Upper lobe of left lung (tissue), 4 donors: ENCODE data around the gene NRGN.

ENCODE experiments used
- EP300 ChIP-seq, 4 donors: sonication (generic); formaldehyde crosslinking; IDR thresholded peaks; one replicate each; pipeline ENCODE4 v1.5.1; 2017; ENCODE audit warnings: antibody characterized with exemption in 4 of 4, control low read depth in 2 of 4
- POLR2AphosphoS5 ChIP-seq, 2 donors: sonication (generic); formaldehyde crosslinking; IDR thresholded peaks; one replicate each; pipeline ENCODE4 v1.5.1; 2017; ENCODE audit warnings: antibody characterized with exemption in 2 of 2
- TF ChIP-seq, protein P1 (sequence below), 6 experiments: fragments of 450-650 bp in 4 of 6; fragments of 200-600 bp in 2 of 6; sonication (generic) in 2 of 6; IDR thresholded peaks; one replicate each; pipeline ENCODE4 v1.5.1; 2016 to 2019; ENCODE audit warnings: antibody characterized with exemption in 6 of 6

DNA sequence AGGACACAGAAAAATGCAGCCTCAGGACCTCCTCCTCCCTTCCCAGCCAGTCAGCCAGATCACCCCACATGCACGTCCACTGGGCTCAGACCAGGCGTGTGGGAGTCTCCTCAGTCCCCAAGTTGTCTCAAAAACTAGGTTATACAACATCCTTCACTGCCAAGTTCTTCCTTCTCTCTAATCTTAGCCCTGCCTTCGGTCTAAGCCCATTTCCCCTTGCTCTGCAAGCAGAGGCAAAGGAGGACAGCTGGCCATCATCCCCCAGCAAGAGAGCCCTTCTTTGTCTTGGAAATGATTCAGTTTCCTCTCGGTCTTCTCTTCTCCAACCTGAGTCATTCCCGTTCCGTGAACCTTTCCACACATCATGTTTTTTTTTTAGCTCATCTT, 14.0 kb upstream of the NRGN start:
- TF ChIP-seq, protein P1, sequence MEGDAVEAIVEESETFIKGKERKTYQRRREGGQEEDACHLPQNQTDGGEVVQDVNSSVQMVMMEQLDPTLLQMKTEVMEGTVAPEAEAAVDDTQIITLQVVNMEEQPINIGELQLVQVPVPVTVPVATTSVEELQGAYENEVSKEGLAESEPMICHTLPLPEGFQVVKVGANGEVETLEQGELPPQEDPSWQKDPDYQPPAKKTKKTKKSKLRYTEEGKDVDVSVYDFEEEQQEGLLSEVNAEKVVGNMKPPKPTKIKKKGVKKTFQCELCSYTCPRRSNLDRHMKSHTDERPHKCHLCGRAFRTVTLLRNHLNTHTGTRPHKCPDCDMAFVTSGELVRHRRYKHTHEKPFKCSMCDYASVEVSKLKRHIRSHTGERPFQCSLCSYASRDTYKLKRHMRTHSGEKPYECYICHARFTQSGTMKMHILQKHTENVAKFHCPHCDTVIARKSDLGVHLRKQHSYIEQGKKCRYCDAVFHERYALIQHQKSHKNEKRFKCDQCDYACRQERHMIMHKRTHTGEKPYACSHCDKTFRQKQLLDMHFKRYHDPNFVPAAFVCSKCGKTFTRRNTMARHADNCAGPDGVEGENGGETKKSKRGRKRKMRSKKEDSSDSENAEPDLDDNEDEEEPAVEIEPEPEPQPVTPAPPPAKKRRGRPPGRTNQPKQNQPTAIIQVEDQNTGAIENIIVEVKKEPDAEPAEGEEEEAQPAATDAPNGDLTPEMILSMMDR (IDR thresholded peaks at IDR 0.05) = no peak
- TF ChIP-seq POLR2AphosphoS5 (IDR thresholded peaks at IDR 0.05) (no peak), EP300 (IDR thresholded peaks at IDR 0.05) (no peak)
